H9 (cell line): ENCODE data around the gene ST6GAL1. TPM values are rescaled to one million over a fixed set of nuclear protein-coding genes. Genes with fewer than 3 reads are reported as not detected.

Source experiments
- DNase-seq: peaks from one replicate; pipeline ENCODE4 v3.0.0-alpha.2; 2017
- H2AFZ ChIP-seq: one replicate; pipeline ENCODE4 v1.6.1; 2013; ENCODE audit warnings: mild to moderate bottlenecking, low read length, control low read depth, moderate library complexity
- H2AK5ac ChIP-seq: 2 replicates; pipeline ENCODE4 v1.6.1; 2013; ENCODE audit warnings: low read length, control low read depth, mixed read lengths; ENCODE audit not compliant: insufficient read length
- H2BK120ac ChIP-seq: one replicate; pipeline ENCODE4 v1.6.1; 2013; ENCODE audit warnings: low read depth, mild to moderate bottlenecking, low read length, control low read depth, inconsistent platforms; ENCODE audit not compliant: poor library complexity, severe bottlenecking
- H2BK12ac ChIP-seq: 2 replicates; pipeline ENCODE4 v1.6.1; 2013; ENCODE audit warnings: low read length, control low read depth, mixed read lengths, low read depth; ENCODE audit not compliant: insufficient read length
- H2BK15ac ChIP-seq: 2 replicates; pipeline ENCODE4 v1.6.1; 2013; ENCODE audit warnings: low read depth, low read length, control low read depth
- H2BK20ac ChIP-seq: one replicate; pipeline ENCODE4 v1.6.1; 2013; ENCODE audit warnings: low read depth, mild to moderate bottlenecking, low read length, control low read depth, inconsistent platforms; ENCODE audit not compliant: poor library complexity, severe bottlenecking
- H2BK5ac ChIP-seq: 2 replicates; pipeline ENCODE4 v1.6.1; 2013; ENCODE audit warnings: low read length, control low read depth, mixed read lengths; ENCODE audit not compliant: insufficient read length
- H3K14ac ChIP-seq: 2 replicates; pipeline ENCODE4 v1.6.1; 2013; ENCODE audit warnings: low read length, control low read depth; ENCODE audit not compliant: insufficient read depth
- H3K18ac ChIP-seq: 2 replicates; pipeline ENCODE4 v1.6.1; 2013; ENCODE audit warnings: low read depth, mild to moderate bottlenecking, mixed read lengths, low read length, control low read depth; ENCODE audit not compliant: insufficient read length
- H3K23ac ChIP-seq: 2 replicates; pipeline ENCODE4 v1.6.1; 2013; ENCODE audit warnings: low read length, control low read depth, mixed read lengths, low read depth; ENCODE audit not compliant: insufficient read length
- H3K23me2 ChIP-seq: 2 replicates; pipeline ENCODE4 v1.6.1; 2013; ENCODE audit warnings: low read depth, mild to moderate bottlenecking, mixed read lengths, low read length, control low read depth; ENCODE audit not compliant: insufficient read length, poor library complexity, severe bottlenecking
- H3K27ac ChIP-seq: 2 replicates; pipeline ENCODE4 v1.5.1; 2013; ENCODE audit warnings: low read length, control low read depth, mixed read lengths, low read depth; ENCODE audit not compliant: insufficient read length
- H3K27me3 ChIP-seq: 2 replicates; pipeline ENCODE4 v1.6.1; 2013; ENCODE audit warnings: low read length, control low read depth, inconsistent platforms; ENCODE audit not compliant: insufficient read depth
- H3K4ac ChIP-seq: 2 replicates; pipeline ENCODE4 v1.6.1; 2013; ENCODE audit warnings: low read depth, mild to moderate bottlenecking, control low read depth, inconsistent platforms, low read length, moderate library complexity
- H3K4me1 ChIP-seq: 2 replicates; pipeline ENCODE4 v1.6.1; 2013; ENCODE audit warnings: low read length, control low read depth, inconsistent platforms; ENCODE audit not compliant: insufficient read depth
- H3K4me2 ChIP-seq: 2 replicates; pipeline ENCODE4 v1.6.1; 2013; ENCODE audit warnings: low read length, control low read depth, mixed read lengths; ENCODE audit not compliant: insufficient read length, insufficient read depth
- H3K56ac ChIP-seq: 2 replicates; pipeline ENCODE4 v1.6.1; 2013; ENCODE audit warnings: low read depth, mild to moderate bottlenecking, mixed read lengths, low read length, control low read depth; ENCODE audit not compliant: insufficient read length
- H3K79me1 ChIP-seq: 2 replicates; pipeline ENCODE4 v1.6.1; 2013; ENCODE audit warnings: low read depth, mild to moderate bottlenecking, moderate library complexity, low read length, control low read depth, inconsistent platforms; ENCODE audit not compliant: insufficient read depth, poor library complexity, severe bottlenecking
- H3K79me2 ChIP-seq: 2 replicates; pipeline ENCODE4 v1.6.1; 2013; ENCODE audit warnings: low read length, control low read depth, inconsistent platforms; ENCODE audit not compliant: insufficient read depth
- H3K9ac ChIP-seq: 2 replicates; pipeline ENCODE4 v1.6.1; 2013; ENCODE audit warnings: low read length, control low read depth, mixed read lengths; ENCODE audit not compliant: insufficient read length; ENCODE audit errors: extremely low read depth
- H3K9me3 ChIP-seq: one replicate; pipeline ENCODE4 v1.6.1; 2013; ENCODE audit warnings: low read depth, low read length, inconsistent platforms; ENCODE audit not compliant: control insufficient read depth
- H3T11ph ChIP-seq: one replicate; pipeline ENCODE4 v1.6.1; 2013; ENCODE audit warnings: mild to moderate bottlenecking, low read length, control low read depth, inconsistent platforms
- H4K20me1 ChIP-seq: one replicate; pipeline ENCODE4 v1.6.1; 2013; ENCODE audit not compliant: control insufficient read depth, insufficient read length, insufficient read depth
- H4K5ac ChIP-seq: 2 replicates; pipeline ENCODE4 v1.6.1; 2013; ENCODE audit warnings: low read depth, mild to moderate bottlenecking, mixed read lengths, low read length, control low read depth; ENCODE audit not compliant: insufficient read length
- H4K8ac ChIP-seq: replicated peaks from 2 replicates; pipeline ENCODE4 v1.6.1; 2013; ENCODE audit warnings: low read length, control low read depth, mixed read lengths, low read depth; ENCODE audit not compliant: insufficient read length
- H4K91ac ChIP-seq: 2 replicates; pipeline ENCODE4 v1.6.1; 2013; ENCODE audit warnings: low read depth, mild to moderate bottlenecking, moderate library complexity, mixed read lengths, low read length, control low read depth; ENCODE audit not compliant: insufficient read length
- H3K27ac Mint-ChIP-seq, 3 experiments: 2 replicates in 2 of 3; 3 replicates in 1 of 3; pipeline ENCODE4 v1.8.0; 2020 to 2021; ENCODE audit warnings: mixed read lengths in 3 of 3, mild to moderate bottlenecking in 1 of 3, moderate library complexity in 1 of 3
- H3K27me3 Mint-ChIP-seq: 2 replicates; pipeline ENCODE4 v1.8.0; 2021; ENCODE audit warnings: low read depth, mild to moderate bottlenecking, moderate library complexity, mixed read lengths
- H3K36me3 Mint-ChIP-seq, 3 experiments: 2 replicates in 2 of 3; 3 replicates in 1 of 3; pipeline ENCODE4 v1.8.0; 2020 to 2021; ENCODE audit warnings: low read depth in 3 of 3, mixed read lengths in 3 of 3; ENCODE audit not compliant: insufficient read depth in 1 of 3
- H3K4me1 Mint-ChIP-seq, 2 experiments: 2 replicates each; pipeline ENCODE4 v1.8.0; 2020; ENCODE audit warnings: mixed read lengths in 2 of 2
- H3K4me3 Mint-ChIP-seq, 2 experiments: 2 replicates in 1 of 2; 3 replicates in 1 of 2; pipeline ENCODE4 v1.8.0; 2020 to 2021; ENCODE audit warnings: mild to moderate bottlenecking in 2 of 2, mixed read lengths in 2 of 2, moderate library complexity in 1 of 2
- H3K9me3 Mint-ChIP-seq, 2 experiments: 2 replicates in 1 of 2; 3 replicates in 1 of 2; pipeline ENCODE4 v1.8.0; 2020; ENCODE audit warnings: mild to moderate bottlenecking in 2 of 2, mixed read lengths in 2 of 2, moderate library complexity in 1 of 2
- CTCF ChIP-seq: fragments of 200-600 bp; sonication (generic); conservative IDR thresholded peaks from 3 replicates; pipeline ENCODE4 v1.8.0; 2021; ENCODE audit warnings: antibody characterized with exemption, mild to moderate bottlenecking
- WGBS: extraction: QIAGEN DNeasy Blood & Tissue Kit; methylation state at CpG from one replicate; pipeline ENCODE4 v1.1.7; 2013; ENCODE audit warnings: missing lambda C conversion rate, low lambda C conversion rate, mixed read lengths; ENCODE audit not compliant: insufficient read length; ENCODE audit errors: extremely low coverage; 5-methylcytosine and 5-hydroxymethylcytosine counted together
- total RNA-seq: library from RNA; stranded (reverse); gene quantifications from 2 replicates; pipeline ENCODE4 v1.2.1, GENCODE V29; 2021

Gene ST6GAL1
- total RNA-seq, 1 experiment from 2014 or later, result 139 TPM

GRCh38 chr3:186940967-186941366 is 10.6 kb downstream of the ST6GAL1 start:
- Histone ChIP-seq H3K4me2 (no peak overlapping the region), H2AK5ac (no peak overlapping the region), H3K14ac (peak overlapping the region; percentile 25; the same call in 1 of the 2 replicates), H2BK15ac (no peak overlapping the region), H3K23me2 (no peaks in the 10 kb centered on the region), H3K79me1 (peaks cover 9% of the 10 kb centered on the region), H3K18ac (no peak overlapping the region), H4K5ac (no peak overlapping the region), H3K79me2 (peaks cover 11% of the 10 kb centered on the region; the same call in 1 of the 2 replicates), H3K4ac (no peak overlapping the region), H3K4me1 (peaks cover 8% of the 10 kb centered on the region), H2AFZ (no peak overlapping the region), H4K8ac (no peak overlapping the region), H4K91ac (no peak overlapping the region), H4K20me1 (no peaks in the 10 kb centered on the region), H3T11ph (no peak overlapping the region), H3K27me3 (no peaks in the 10 kb centered on the region; the same call in 1 of the 2 replicates), H2BK20ac (no peak overlapping the region), H2BK5ac (no peak overlapping the region), H3K23ac (peak overlapping the region; percentile 29), H3K9ac (no peak overlapping the region), H3K56ac (peak overlapping the region; percentile 89), H3K27ac (no peak overlapping the region), H2BK12ac (no peak overlapping the region), H2BK120ac (no peak overlapping the region), H3K9me3 (no peaks in the 10 kb centered on the region)
- Mint-ChIP-seq H3K9me3 (no peaks in the 10 kb centered on the region), H3K4me3 (no peak overlapping the region), H3K27ac (peak overlapping the region; percentile 4 to 72 (median 69); a peak in 6 of 7 replicates), H3K4me1 (peaks cover 38 to 47% of the 10 kb centered on the region in 2 experiments), H3K27me3 (no peaks in the 10 kb centered on the region), H3K36me3 (peaks cover 30 to 52% (median 43%) of the 10 kb centered on the region in 3 experiments)
- WGBS, result no CpG with 5 or more reads among the region's 4 CpGs
- no peak for TF ChIP-seq CTCF
- no peak for DNase-seq
